AG20443 (cell line): ENCODE results near the gene ITPR2.

Experiments
- DNase-seq: peaks from one replicate; pipeline ENCODE4 v3.0.0; 2012; ENCODE audit warnings: low spot score, mixed read lengths

The ITPR2 gene

DNA sequence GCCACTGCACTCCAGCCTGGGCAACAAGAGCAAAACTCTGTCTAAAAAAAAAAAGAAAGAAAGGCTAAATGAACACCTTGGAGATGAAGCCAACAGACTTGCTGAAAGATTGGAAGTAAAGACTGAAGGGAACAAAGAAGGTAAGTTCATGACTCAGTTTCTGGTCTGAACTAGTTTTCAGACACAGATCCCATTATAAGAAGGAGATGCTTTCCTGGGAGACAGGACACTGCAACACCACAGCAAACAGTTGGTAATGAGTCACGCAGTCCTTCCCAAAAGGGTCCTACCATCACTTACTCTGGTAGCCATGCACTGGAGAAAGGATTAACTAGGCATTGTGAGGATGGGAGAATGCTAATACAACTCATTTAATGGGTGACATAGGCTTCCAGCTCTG is 540.4 kb downstream of the ITPR2 start:
- DNase-seq = no peak

GRCh38 chr12:26290565-26290964 is 542.4 kb downstream of the ITPR2 start:
- DNase-seq = no peak

GRCh38 chr12:26287671-26288381 is 545.2 kb downstream of the ITPR2 start:
- peak; percentile 27 for DNase-seq
